ENCODE results near the gene USP40.

DNA sequence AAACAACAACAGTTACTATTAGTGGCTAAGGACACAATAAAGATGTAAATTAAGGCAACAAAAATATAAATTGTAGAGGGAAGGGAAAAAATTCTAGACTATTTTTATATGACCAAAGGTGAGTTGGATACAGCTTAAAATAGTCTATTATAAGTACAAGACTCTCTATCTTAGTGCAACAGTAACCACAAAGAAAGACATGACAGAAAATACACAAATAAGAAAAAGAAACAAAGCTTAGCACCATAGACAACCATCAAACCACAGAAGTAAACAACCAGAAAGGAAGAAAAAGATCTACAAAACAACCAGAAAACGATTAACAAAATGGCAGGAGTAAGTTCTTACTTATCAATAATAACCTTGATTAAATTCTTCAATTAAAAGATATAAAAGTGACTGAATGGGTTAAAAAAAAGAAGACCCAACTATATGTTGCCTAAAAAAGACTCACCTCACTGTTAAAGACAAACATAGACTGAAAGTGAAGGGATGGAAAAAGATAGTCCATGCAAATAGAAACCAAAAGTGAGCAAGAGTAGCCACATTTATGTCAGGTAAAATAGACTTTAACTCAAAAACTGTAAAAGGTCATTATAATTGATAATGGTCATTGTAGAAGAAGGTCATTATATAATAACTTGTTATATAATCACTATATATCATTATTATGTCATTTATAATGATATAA, 62.5 kb downstream of the USP40 start:
- TF ChIP-seq POLR2A (IDR thresholded peaks at IDR 0.05) = no peak
- TF ChIP-seq, protein P1, sequence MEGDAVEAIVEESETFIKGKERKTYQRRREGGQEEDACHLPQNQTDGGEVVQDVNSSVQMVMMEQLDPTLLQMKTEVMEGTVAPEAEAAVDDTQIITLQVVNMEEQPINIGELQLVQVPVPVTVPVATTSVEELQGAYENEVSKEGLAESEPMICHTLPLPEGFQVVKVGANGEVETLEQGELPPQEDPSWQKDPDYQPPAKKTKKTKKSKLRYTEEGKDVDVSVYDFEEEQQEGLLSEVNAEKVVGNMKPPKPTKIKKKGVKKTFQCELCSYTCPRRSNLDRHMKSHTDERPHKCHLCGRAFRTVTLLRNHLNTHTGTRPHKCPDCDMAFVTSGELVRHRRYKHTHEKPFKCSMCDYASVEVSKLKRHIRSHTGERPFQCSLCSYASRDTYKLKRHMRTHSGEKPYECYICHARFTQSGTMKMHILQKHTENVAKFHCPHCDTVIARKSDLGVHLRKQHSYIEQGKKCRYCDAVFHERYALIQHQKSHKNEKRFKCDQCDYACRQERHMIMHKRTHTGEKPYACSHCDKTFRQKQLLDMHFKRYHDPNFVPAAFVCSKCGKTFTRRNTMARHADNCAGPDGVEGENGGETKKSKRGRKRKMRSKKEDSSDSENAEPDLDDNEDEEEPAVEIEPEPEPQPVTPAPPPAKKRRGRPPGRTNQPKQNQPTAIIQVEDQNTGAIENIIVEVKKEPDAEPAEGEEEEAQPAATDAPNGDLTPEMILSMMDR (IDR thresholded peaks at IDR 0.05 in 8 of 11, conservative IDR thresholded peaks at IDR 0.05 in 3 of 11) = no peak

Data from spleen (tissue), 7 donors.